Fibroblast of skin of back (primary cell): ENCODE results near the gene CHST6. TPM values are rescaled to one million over a fixed set of nuclear protein-coding genes. Genes with fewer than 3 reads are reported as not detected.
A peak's percentile ranks its signal among the peaks of the same experiment; 100 is the strongest.
"Not testable (repeated sequence)": the region's sequence is repeated elsewhere in the genome, so short reads cannot be mapped to it uniquely, and the experiment has no call there.

Experiments
- DNase-seq: peaks from one replicate; pipeline ENCODE4 v3.0.0-alpha.2; 2013
- polyA plus RNA-seq, 2 experiments: library from polyadenylated mRNA; unstranded; fragments of 120-200 nt; gene quantifications; one replicate each; pipeline ENCODE4 v1.2.1, GENCODE V29; 2013; ENCODE audit not compliant: insufficient read length in 2 of 2

Gene CHST6
- polyA plus RNA-seq (2013, experiment 1 of 2; ENCODE audit: insufficient read length): 0.78 TPM
- polyA plus RNA-seq (2013, experiment 2 of 2; ENCODE audit: insufficient read length): 0.34 TPM

GRCh38 chr16:75495076-75495674, at the start of gene CHST6:
Gene CHST6, minus strand, starts transcription at chr16:75495441. Its CDS starts 15,613 bp downstream, at chr16:75479828.
- peak; percentile 29 for DNase-seq

- DNase-seq: not testable (repeated sequence)
These were observed 47.2 kb upstream of the CHST6 start for GRCh38 chr16:75542462-75542861.

GRCh38 chr16:75541236-75541635, 46.0 kb upstream of the CHST6 start:
- no peak for DNase-seq

GRCh38 chr16:75538882-75539565, 43.8 kb upstream of the CHST6 start:
- not testable (repeated sequence) for DNase-seq

GRCh38 chr16:75537776-75538175, 42.5 kb upstream of the CHST6 start:
- no peak for DNase-seq

GRCh38 chr16:75535901-75536300, 40.7 kb upstream of the CHST6 start, which contains the start of gene CHST5:
Gene CHST5, minus strand, starts transcription at chr16:75536108. Its CDS starts 5,724 bp downstream, at chr16:75530384.
- DNase-seq: no peak

- DNase-seq: no peak
These were observed 40.1 kb upstream of the CHST6 start for GRCh38 chr16:75535211-75535843.

GRCh38 chr16:75534560-75535205, 39.4 kb upstream of the CHST6 start:
- DNase-seq: no peak

- DNase-seq: no peak
These were observed 37.5 kb upstream of the CHST6 start for GRCh38 chr16:75532791-75533190.

GRCh38 chr16:75532142-75532765, 37.0 kb upstream of the CHST6 start:
- no peak for DNase-seq

- no peak for DNase-seq
These were observed 34.7 kb upstream of the CHST6 start for GRCh38 chr16:75529959-75530358.

- DNase-seq: no peak
These were observed 34.0 kb upstream of the CHST6 start for GRCh38 chr16:75529056-75529905.

- no peak for DNase-seq
These were observed 32.6 kb upstream of the CHST6 start for GRCh38 chr16:75527825-75528299.

- no peak for DNase-seq
These were observed 31.0 kb upstream of the CHST6 start for GRCh38 chr16:75526032-75526790.

- DNase-seq: no peak
These were observed 23.9 kb upstream of the CHST6 start for GRCh38 chr16:75519175-75519574.

GRCh38 chr16:75516189-75516966, 21.1 kb upstream of the CHST6 start:
- not testable (repeated sequence) for DNase-seq

GRCh38 chr16:75514296-75514695, 19.1 kb upstream of the CHST6 start:
- DNase-seq: no peak

- peak; percentile 45 for DNase-seq
These were observed 11.3 kb upstream of the CHST6 start for GRCh38 chr16:75506574-75506973.

- DNase-seq: no peak
These were observed 10.9 kb upstream of the CHST6 start for GRCh38 chr16:75506107-75506506.

GRCh38 chr16:75503801-75504200, 8.6 kb upstream of the CHST6 start:
- no peak for DNase-seq
